Endodermal cell (in vitro differentiated cells): ENCODE results near the gene IL21. TPM values are rescaled to one million over a fixed set of nuclear protein-coding genes. Genes with fewer than 3 reads are reported as not detected.

Experiments
- DNase-seq: peaks from one replicate; pipeline ENCODE4 v3.0.0-alpha.2; 2017
- H3K27ac ChIP-seq: 2 replicates; pipeline ENCODE4 v1.5.1; 2013; ENCODE audit warnings: mild to moderate bottlenecking, low read depth, low read length, moderate library complexity
- H3K27me3 ChIP-seq: 2 replicates; pipeline ENCODE4 v1.6.1; 2013; ENCODE audit warnings: mild to moderate bottlenecking, low read length, moderate library complexity; ENCODE audit not compliant: insufficient read depth, control insufficient read depth, poor library complexity, severe bottlenecking
- H3K36me3 ChIP-seq: 2 replicates; pipeline ENCODE4 v1.7.0; 2013; ENCODE audit warnings: mild to moderate bottlenecking, low read length, moderate library complexity; ENCODE audit not compliant: control insufficient read depth, insufficient read depth
- H3K4me1 ChIP-seq: one replicate; pipeline ENCODE4 v1.7.0; 2013; ENCODE audit warnings: low read length; ENCODE audit not compliant: control insufficient read depth, insufficient read depth
- H3K4me3 ChIP-seq: 2 replicates; pipeline ENCODE4 v1.5.1; 2013; ENCODE audit warnings: mild to moderate bottlenecking, low read length, moderate library complexity
- H3K9ac ChIP-seq: 2 replicates; pipeline ENCODE4 v1.6.1; 2013; ENCODE audit warnings: mild to moderate bottlenecking, low read length, moderate library complexity; ENCODE audit not compliant: poor library complexity, severe bottlenecking; ENCODE audit errors: extremely low read depth
- H3K9me3 ChIP-seq: 2 replicates; pipeline ENCODE4 v1.6.1; 2013; ENCODE audit warnings: mild to moderate bottlenecking, low read length, moderate library complexity; ENCODE audit not compliant: control insufficient read depth
- H3K27ac Mint-ChIP-seq: 2 replicates; pipeline ENCODE4 v1.8.0; 2020; ENCODE audit warnings: mixed read lengths
- H3K27me3 Mint-ChIP-seq: 2 replicates; pipeline ENCODE4 v1.8.0; 2021; ENCODE audit warnings: mild to moderate bottlenecking, mixed read lengths; ENCODE audit not compliant: insufficient read depth
- H3K36me3 Mint-ChIP-seq: 2 replicates; pipeline ENCODE4 v1.8.0; 2020; ENCODE audit warnings: low read depth, mixed read lengths
- H3K4me1 Mint-ChIP-seq: 2 replicates; pipeline ENCODE4 v1.8.0; 2020; ENCODE audit warnings: mixed read lengths
- H3K4me3 Mint-ChIP-seq: 2 replicates; pipeline ENCODE4 v1.8.0; 2020; ENCODE audit warnings: mild to moderate bottlenecking, moderate library complexity, mixed read lengths
- H3K9me3 Mint-ChIP-seq: 2 replicates; pipeline ENCODE4 v1.8.0; 2020; ENCODE audit warnings: mild to moderate bottlenecking, mixed read lengths
- CTCF ChIP-seq: fragments of 200-600 bp; sonication (generic); conservative IDR thresholded peaks from 2 replicates; pipeline ENCODE4 v1.5.0; 2021; ENCODE audit warnings: antibody characterized with exemption, mild to moderate bottlenecking
- WGBS, 2 experiments: methylation state at CpG; one replicate each; pipeline versions ENCODE4 v1.1.5 to v1.1.7; 2013; ENCODE audit warnings: missing lambda C conversion rate in 2 of 2, mixed read lengths in 1 of 2; ENCODE audit not compliant: insufficient coverage in 1 of 2, insufficient read length in 1 of 2; 5-methylcytosine and 5-hydroxymethylcytosine counted together
- total RNA-seq, 2 donors: library from RNA; stranded (reverse); fragmentation: NEBNext Ultra II Directional in 1 of 2; extraction: Animal tissue kit (Norgen Biotek cat#: 25700) in 1 of 2; gene quantifications; 2 replicates in 1 of 2; 3 replicates in 1 of 2; pipeline ENCODE4 v1.2.1, GENCODE V29; 2021

Gene IL21
- total RNA-seq, 2 donors from 2014 or later: not detected

DNA sequence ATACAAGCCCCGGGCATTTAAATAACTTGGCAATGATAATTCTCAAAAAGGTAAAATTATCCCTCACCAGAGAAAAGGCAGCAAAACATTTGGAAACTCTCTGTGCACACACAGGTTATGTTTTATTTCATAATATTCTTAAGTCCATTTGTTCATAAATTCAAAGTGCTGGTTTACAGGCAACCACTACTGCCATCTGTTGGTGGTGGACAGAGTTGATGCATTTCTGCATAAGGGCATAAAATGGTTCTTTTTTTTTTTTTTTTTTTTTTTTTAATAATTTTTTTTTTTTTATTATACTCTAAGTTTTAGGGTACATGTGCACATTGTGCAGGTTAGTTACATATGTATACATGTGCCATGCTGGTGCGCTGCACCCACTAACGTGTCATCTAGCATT is 31.5 kb upstream of the IL21 start:
- H3K4me1 ChIP-seq: no peaks in the 10 kb centered on the region
- H3K9ac ChIP-seq: no peak overlapping the region
- Mint-ChIP-seq H3K4me1 (no peaks in the 10 kb centered on the region), H3K36me3 (no peaks in the 10 kb centered on the region), H3K4me3 (no peak overlapping the region), H3K27ac (no peak overlapping the region), H3K9me3 (no peaks in the 10 kb centered on the region), H3K27me3 (no peaks in the 10 kb centered on the region)
- peak; percentile 62 for DNase-seq
- H3K9me3 ChIP-seq: no peaks in the 10 kb centered on the region
- no peak overlapping the region for H3K27ac ChIP-seq
- H3K36me3 ChIP-seq: no peaks in the 10 kb centered on the region
- no peaks in the 10 kb centered on the region for H3K27me3 ChIP-seq
- 95% methylated on average over 1 of the region's 3 CpGs; no CpG with 5 or more reads in 1 of the 2 experiments for WGBS, 2 experiments
- TF ChIP-seq CTCF: peak; percentile 73
- no peak overlapping the region for H3K4me3 ChIP-seq

GRCh38 chr4:122650148-122650547 is 29.3 kb upstream of the IL21 start:
- H3K4me1 ChIP-seq: peaks cover 1% of the 10 kb centered on the region
- 96 to 100% methylated on average over 1 of the region's 1 CpG for WGBS, 2 experiments
- H3K4me3 ChIP-seq: no peak overlapping the region
- no peaks in the 10 kb centered on the region for H3K9me3 ChIP-seq
- no peak overlapping the region for H3K4me3 Mint-ChIP-seq
- H3K9me3 Mint-ChIP-seq: no peaks in the 10 kb centered on the region
- DNase-seq: no peak
- H3K27ac ChIP-seq: no peak overlapping the region
- no peak for TF ChIP-seq CTCF
- no peaks in the 10 kb centered on the region for H3K36me3 ChIP-seq
- H3K27me3 Mint-ChIP-seq: no peaks in the 10 kb centered on the region
- H3K36me3 Mint-ChIP-seq: no peaks in the 10 kb centered on the region
- H3K4me1 Mint-ChIP-seq: no peaks in the 10 kb centered on the region
- H3K27me3 ChIP-seq: no peaks in the 10 kb centered on the region
- no peak overlapping the region for H3K9ac ChIP-seq
- H3K27ac Mint-ChIP-seq: no peak overlapping the region

GRCh38 chr4:122647656-122648055 is 26.8 kb upstream of the IL21 start:
- Histone ChIP-seq H3K27ac (no peak overlapping the region), H3K36me3 (no peaks in the 10 kb centered on the region), H3K9me3 (no peaks in the 10 kb centered on the region), H3K27me3 (no peaks in the 10 kb centered on the region), H3K4me1 (peaks cover 8% of the 10 kb centered on the region), H3K9ac (no peak overlapping the region), H3K4me3 (no peak overlapping the region)
- Mint-ChIP-seq H3K4me1 (peaks cover 9% of the 10 kb centered on the region), H3K9me3 (no peaks in the 10 kb centered on the region), H3K27ac (no peak overlapping the region), H3K27me3 (no peaks in the 10 kb centered on the region), H3K4me3 (no peak overlapping the region), H3K36me3 (no peaks in the 10 kb centered on the region)
- TF ChIP-seq CTCF: no peak
- DNase-seq: no peak
- 93% methylated on average over 3 of the region's 3 CpGs; no CpG with 5 or more reads in 1 of the 2 experiments for WGBS, 2 experiments
